K562 (cell line): ENCODE measurements around the gene INTS1. TPM values are rescaled to one million over a fixed set of nuclear protein-coding genes. Genes with fewer than 3 reads are reported as not detected.

Experiments used
- CREBBP ChIP-seq: IDR thresholded peaks from one replicate; pipeline ENCODE4 v1.6.1; 2012; ENCODE audit warnings: low read depth, mild to moderate bottlenecking, control low read depth, inconsistent platforms, low read length
- EHMT2 ChIP-seq: fragments of 450-650 bp; IDR thresholded peaks from 2 replicates; pipeline ENCODE4 v1.6.1; 2018; ENCODE audit warnings: antibody characterized with exemption
- ELF2 ChIP-seq: fragments of 250-450 bp; sonication (Bioruptor Pico); IDR thresholded peaks from 2 replicates; pipeline ENCODE4 v1.5.0; 2021; ENCODE audit warnings: mild to moderate bottlenecking
- TCFL5 ChIP-seq: fragments of 250-450 bp; sonication (Bioruptor Pico); conservative IDR thresholded peaks from 2 replicates; pipeline ENCODE4 v1.6.1; 2021; ENCODE audit warnings: mild to moderate bottlenecking, moderate library complexity, matching md5 sums
- ZBTB40 ChIP-seq, 2 experiments: fragments of 450-650 bp in 1 of 2; sonication (generic) in 1 of 2; formaldehyde crosslinking in 1 of 2; IDR thresholded peaks; 2 replicates each; pipeline versions ENCODE4 v1.7.1 to v1.9.0; 2016 to 2022; ENCODE audit warnings: inconsistent platforms in 1 of 2, mild to moderate bottlenecking in 1 of 2, missing genetic modification reagents in 1 of 2
- ZNF239 ChIP-seq: fragments of 250-450 bp; sonication (Bioruptor Pico); IDR thresholded peaks from 2 replicates; pipeline ENCODE4 v1.4.0; 2020; ENCODE audit warnings: mild to moderate bottlenecking
- ZSCAN32 ChIP-seq: fragments of 450-650 bp; formaldehyde crosslinking; IDR thresholded peaks from 2 replicates; pipeline ENCODE4 v1.4.0; 2020; ENCODE audit warnings: mild to moderate bottlenecking, moderate library complexity
- polyA plus RNA-seq, 8 experiments: library from polyadenylated mRNA; depleted of rRNA in 4 of 8; stranded (reverse) in 5 of 8; unstranded in 3 of 8; fragments of >200 nt; fragmentation: Nextera tagmentation in 2 of 8; fragmentation: Illumina TruSeq in 1 of 8; extraction: Ambion mirVana in 2 of 8; extraction: Trizol in 1 of 8; gene quantifications; 2 replicates each; pipeline versions ENCODE4 v1.2.1 to v1.2.3, GENCODE V29; 2011 to 2014; ENCODE audit warnings: inconsistent platforms in 1 of 8, missing spikeins in 1 of 8
- total RNA-seq, 7 experiments: library from RNA; depleted of rRNA in 6 of 7; stranded (reverse); fragments of >200 nt in 6 of 7; fragmentation: Illumina TruSeq in 2 of 7; extraction: Trizol in 2 of 7; gene quantifications; 2 replicates each; pipeline versions ENCODE4 v1.2.1 to v1.2.3, GENCODE V29; 2011 to 2021; ENCODE audit warnings: low replicate concordance in 1 of 7

The INTS1 gene
- total and polyA plus RNA-seq, 9 of the 15 experiments (the other 6 are each of a cell fraction or from before 2014, with no cell fraction given), result 0.34 to 119 (median 18.5) TPM

DNA sequence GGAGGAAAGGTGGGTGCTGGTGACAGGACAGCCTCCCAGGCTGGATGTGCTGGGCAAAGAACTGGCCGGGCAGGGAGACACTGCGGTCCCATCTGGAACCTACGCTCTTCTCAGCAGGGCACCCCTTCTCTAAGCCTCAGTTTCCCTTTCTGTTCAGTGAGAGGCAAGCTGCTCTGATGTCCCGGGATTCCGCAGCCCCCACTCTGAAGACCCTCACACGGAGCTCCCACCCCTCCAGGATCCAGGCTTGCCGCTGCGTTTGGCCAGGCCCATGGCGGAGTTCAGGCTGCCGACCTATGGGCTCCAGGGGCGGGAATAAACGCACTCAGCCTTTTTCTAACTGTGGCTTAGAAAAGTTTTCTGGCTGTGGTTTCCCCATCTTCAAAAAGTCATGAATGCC lies 10.2 kb upstream of the INTS1 start (continued):
- TF ChIP-seq ZBTB40 (IDR thresholded peaks at IDR 0.05) (no peak), ZBTB40 (CRISPR knock-in tag; IDR thresholded peaks at IDR 0.05) (no peak), ZSCAN32 (CRISPR knock-in tag) (no peak), ZNF239 (no peak), ELF2 (CRISPR knock-in tag) (no peak), TCFL5 (CRISPR knock-in tag) (no peak), EHMT2 (no peak), CREBBP (no peak)
